Measurements from ENCODE around the gene HOXB4.

Gene HOXB4

GRCh38 chr17:48527547-48527932, 50.6 kb downstream of the HOXB4 start:
- DNase-seq = no peak

GRCh38 chr17:48526608-48527546, 51.3 kb downstream of the HOXB4 start:
- peak; percentile 43 for DNase-seq

Measured in NCI-H146 (cell line).